ENCODE results near the gene BABAM2.

DNA sequence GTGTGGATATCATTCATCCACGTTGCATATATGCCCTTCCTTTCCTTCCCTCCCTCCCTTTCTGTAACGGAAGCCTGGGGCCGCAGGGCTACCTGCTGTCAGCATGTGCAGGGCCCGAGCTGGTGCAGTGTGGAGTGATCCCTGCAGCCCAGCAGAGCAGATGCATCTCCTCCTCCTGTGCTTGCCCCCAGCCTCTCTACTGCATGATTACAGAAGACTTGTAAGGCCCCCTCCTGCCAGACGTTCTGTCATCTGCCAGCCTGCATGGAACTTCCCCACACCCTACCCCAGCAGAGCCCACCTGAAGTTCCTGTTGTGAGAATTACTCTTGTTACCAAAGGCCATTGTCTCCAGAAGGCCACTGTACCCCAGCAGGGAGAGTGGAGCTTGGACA, 434.6 kb downstream of the BABAM2 start:
- TF ChIP-seq, protein P1, sequence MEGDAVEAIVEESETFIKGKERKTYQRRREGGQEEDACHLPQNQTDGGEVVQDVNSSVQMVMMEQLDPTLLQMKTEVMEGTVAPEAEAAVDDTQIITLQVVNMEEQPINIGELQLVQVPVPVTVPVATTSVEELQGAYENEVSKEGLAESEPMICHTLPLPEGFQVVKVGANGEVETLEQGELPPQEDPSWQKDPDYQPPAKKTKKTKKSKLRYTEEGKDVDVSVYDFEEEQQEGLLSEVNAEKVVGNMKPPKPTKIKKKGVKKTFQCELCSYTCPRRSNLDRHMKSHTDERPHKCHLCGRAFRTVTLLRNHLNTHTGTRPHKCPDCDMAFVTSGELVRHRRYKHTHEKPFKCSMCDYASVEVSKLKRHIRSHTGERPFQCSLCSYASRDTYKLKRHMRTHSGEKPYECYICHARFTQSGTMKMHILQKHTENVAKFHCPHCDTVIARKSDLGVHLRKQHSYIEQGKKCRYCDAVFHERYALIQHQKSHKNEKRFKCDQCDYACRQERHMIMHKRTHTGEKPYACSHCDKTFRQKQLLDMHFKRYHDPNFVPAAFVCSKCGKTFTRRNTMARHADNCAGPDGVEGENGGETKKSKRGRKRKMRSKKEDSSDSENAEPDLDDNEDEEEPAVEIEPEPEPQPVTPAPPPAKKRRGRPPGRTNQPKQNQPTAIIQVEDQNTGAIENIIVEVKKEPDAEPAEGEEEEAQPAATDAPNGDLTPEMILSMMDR (conservative IDR thresholded peaks at IDR 0.05): no peak
- no peak for TF ChIP-seq EZH2 (IDR thresholded peaks at IDR 0.05; ENCODE audit: low read depth)
